ENCODE results near the gene B3GAT1.

GRCh38 chr11:134340354-134340964 is 71.6 kb downstream of the B3GAT1 start:
- TF ChIP-seq POLR2A (IDR thresholded peaks at IDR 0.05; ENCODE audit: low read depth, low read length) (no peak), POLR2AphosphoS5 (IDR thresholded peaks at IDR 0.05; ENCODE audit: low read depth, low read length) (no peak)
